CD4-positive, alpha-beta memory T cell (primary cell): Measurements from ENCODE around the gene HOMER2. TPM values are rescaled to one million over a fixed set of nuclear protein-coding genes. Genes with fewer than 3 reads are reported as not detected.

ENCODE experiments used
- CTCF ChIA-PET: fragments of 350-600 bp; sonication (Branson Sonifier 250); formaldehyde crosslinking; loops from one replicate; lab custom pipeline; 2021; ENCODE audit warnings: inconsistent platforms; ENCODE audit not compliant: partially characterized antibody; lab: Charles Lee
- POLR2A ChIA-PET: fragments of 350-600 bp; sonication (Branson Sonifier 250); formaldehyde crosslinking; loops from one replicate; lab custom pipeline; 2021; ENCODE audit not compliant: partially characterized antibody; lab: Charles Lee
- DNase-seq, 5 donors: peaks; one replicate each; pipeline versions ENCODE4 v3.0.0 to v3.0.0-alpha.2; 2020 to 2022; ENCODE audit warnings: mixed read lengths in 1 of 5
- H3K27ac ChIP-seq: one replicate; pipeline ENCODE4 v1.7.0; 2013; ENCODE audit warnings: low read depth, low read length
- H3K27me3 ChIP-seq: 2 replicates; pipeline ENCODE4 v1.7.0; 2013; ENCODE audit warnings: mild to moderate bottlenecking, low read length, moderate library complexity; ENCODE audit not compliant: insufficient read depth
- H3K36me3 ChIP-seq: 2 replicates; pipeline ENCODE4 v1.7.0; 2013; ENCODE audit warnings: mild to moderate bottlenecking, low read length, moderate library complexity; ENCODE audit not compliant: insufficient read depth
- H3K4me1 ChIP-seq: 2 replicates; pipeline ENCODE4 v1.7.0; 2013; ENCODE audit warnings: mild to moderate bottlenecking, low read length, moderate library complexity; ENCODE audit not compliant: insufficient read depth
- H3K4me3 ChIP-seq, 2 donors: one replicate each; pipeline ENCODE4 v1.7.0; 2013; ENCODE audit warnings: low read length in 2 of 2, mild to moderate bottlenecking in 1 of 2
- H3K9me3 ChIP-seq, 2 donors: one replicate each; pipeline ENCODE4 v1.7.0; 2013; ENCODE audit warnings: low read length in 2 of 2, control low read depth in 1 of 2; ENCODE audit not compliant: control insufficient read depth in 1 of 2
- H3K27ac Mint-ChIP-seq, 7 donors: one replicate each; pipeline ENCODE4 v1.8.0; 2020 to 2021; ENCODE audit warnings: mixed read lengths in 7 of 7, mild to moderate bottlenecking in 6 of 7, inconsistent platforms in 3 of 7, moderate library complexity in 3 of 7
- H3K27me3 Mint-ChIP-seq, 2 donors: one replicate each; pipeline ENCODE4 v1.8.0; 2020 to 2021; ENCODE audit warnings: mixed read lengths in 2 of 2
- H3K36me3 Mint-ChIP-seq, 2 donors: one replicate each; pipeline ENCODE4 v1.8.0; 2020 to 2021; ENCODE audit warnings: mixed read lengths in 2 of 2, inconsistent platforms in 1 of 2, mild to moderate bottlenecking in 1 of 2
- H3K4me1 Mint-ChIP-seq, 4 donors: one replicate each; pipeline ENCODE4 v1.8.0; 2020 to 2021; ENCODE audit warnings: mixed read lengths in 4 of 4, mild to moderate bottlenecking in 1 of 4
- H3K4me3 Mint-ChIP-seq, 8 donors: one replicate each; pipeline ENCODE4 v1.8.0; 2020 to 2021; ENCODE audit warnings: mixed read lengths in 8 of 8, mild to moderate bottlenecking in 7 of 8, moderate library complexity in 6 of 8, inconsistent platforms in 3 of 8
- H3K9me3 Mint-ChIP-seq, 8 donors: one replicate each; pipeline ENCODE4 v1.8.0; 2020 to 2021; ENCODE audit warnings: mixed read lengths in 8 of 8, mild to moderate bottlenecking in 5 of 8, inconsistent platforms in 3 of 8, moderate library complexity in 1 of 8
- intact Hi-C: fragments of 100-400 bp; cut with micrococcal nuclease; formaldehyde crosslinking; loops from one replicate; pipeline ENCODE4 v1.15.1; 2023
- polyA plus RNA-seq, 2 donors: library from polyadenylated mRNA; unstranded; fragments of 300-500 nt; fragmentation: Illumina TruSeq; gene quantifications; one replicate each; pipeline ENCODE4 v1.2.3, GENCODE V29; 2021
- total RNA-seq, 2 experiments: library from RNA; stranded (reverse); gene quantifications; one replicate each; pipeline ENCODE4 v1.2.3, GENCODE V29; 2021

Gene HOMER2
- total and polyA plus RNA-seq, 4 experiments from 2014 or later = 1.5 to 6.5 (median 6.1) TPM; not detected in 1

DNA sequence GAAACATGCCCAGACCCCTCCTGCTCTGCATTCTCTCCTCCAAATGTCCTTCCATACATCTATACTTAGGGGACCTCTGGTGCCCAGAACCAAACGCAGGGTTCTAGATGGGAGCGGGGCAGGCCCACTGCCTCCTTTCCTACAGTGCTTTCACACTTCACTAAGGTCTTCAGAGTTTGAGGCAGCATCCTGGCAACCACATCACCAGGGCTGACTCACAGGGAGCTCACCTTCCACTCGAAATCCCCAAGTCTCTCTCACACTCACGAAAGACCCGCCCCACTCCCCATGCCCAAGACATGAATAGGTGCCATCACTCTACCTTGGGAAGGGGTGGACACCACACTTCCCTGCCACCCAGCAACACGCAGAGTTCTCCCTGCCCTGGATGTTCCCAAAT, 18.9 kb downstream of the HOMER2 start:
- Histone ChIP-seq H3K27ac (no peak overlapping the region), H3K36me3 (no peaks in the 10 kb centered on the region), H3K4me3 (no peak overlapping the region), H3K9me3 (no peaks in the 10 kb centered on the region), H3K4me1 (no peaks in the 10 kb centered on the region), H3K27me3 (no peaks in the 10 kb centered on the region)
- intact Hi-C loops = no loop called here
- POLR2A ChIA-PET = no interaction called here
- peaks cover 0 to 3% of the 10 kb centered on the region in 2 donors for H3K27me3 Mint-ChIP-seq
- no peak overlapping the region for H3K4me3 Mint-ChIP-seq
- peaks cover 0 to 2% (median 0%) of the 10 kb centered on the region in 4 donors for H3K4me1 Mint-ChIP-seq
- H3K27ac Mint-ChIP-seq = peak overlapping the region in 1 of 7 donors; percentile 38
- no peak for DNase-seq
- H3K36me3 Mint-ChIP-seq = no peaks in the 10 kb centered on the region
- H3K9me3 Mint-ChIP-seq = no peaks in the 10 kb centered on the region
- CTCF ChIA-PET = no interaction called here

DNA sequence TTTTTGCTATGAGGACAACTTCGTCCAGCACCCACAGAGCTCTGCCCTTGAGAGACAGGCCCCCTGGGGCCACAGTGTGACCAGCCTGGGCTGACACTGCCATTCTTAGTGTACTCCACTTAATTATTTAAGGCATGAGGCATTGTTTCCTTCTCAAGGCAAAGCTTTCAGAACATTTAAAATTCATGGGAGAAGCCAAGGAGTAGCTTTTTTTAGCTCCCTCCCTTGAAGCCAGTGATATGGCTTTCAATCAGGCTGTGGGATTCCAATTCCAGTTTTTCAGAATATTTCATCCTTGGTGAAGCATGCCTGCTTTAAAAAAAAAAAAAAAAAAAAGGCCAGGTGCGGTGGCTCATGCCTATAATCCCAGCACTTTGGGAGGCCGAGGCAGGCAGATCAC, 21.3 kb downstream of the HOMER2 start:
- H3K27ac ChIP-seq = no peak overlapping the region
- intact Hi-C loops = no loop called here
- Mint-ChIP-seq H3K36me3 (no peaks in the 10 kb centered on the region), H3K4me3 (no peak overlapping the region), H3K4me1 (peaks cover 0 to 2% (median 0%) of the 10 kb centered on the region in 4 donors), H3K9me3 (no peaks in the 10 kb centered on the region), H3K27me3 (peaks cover 0 to 2% of the 10 kb centered on the region in 2 donors), H3K27ac (no peak overlapping the region)
- H3K36me3 ChIP-seq = no peaks in the 10 kb centered on the region
- H3K27me3 ChIP-seq = no peaks in the 10 kb centered on the region
- H3K4me3 ChIP-seq = no peak overlapping the region
- H3K9me3 ChIP-seq = no peaks in the 10 kb centered on the region
- CTCF ChIA-PET = no interaction called here
- POLR2A ChIA-PET = no interaction called here
- no peaks in the 10 kb centered on the region for H3K4me1 ChIP-seq
- DNase-seq = no peak

DNA sequence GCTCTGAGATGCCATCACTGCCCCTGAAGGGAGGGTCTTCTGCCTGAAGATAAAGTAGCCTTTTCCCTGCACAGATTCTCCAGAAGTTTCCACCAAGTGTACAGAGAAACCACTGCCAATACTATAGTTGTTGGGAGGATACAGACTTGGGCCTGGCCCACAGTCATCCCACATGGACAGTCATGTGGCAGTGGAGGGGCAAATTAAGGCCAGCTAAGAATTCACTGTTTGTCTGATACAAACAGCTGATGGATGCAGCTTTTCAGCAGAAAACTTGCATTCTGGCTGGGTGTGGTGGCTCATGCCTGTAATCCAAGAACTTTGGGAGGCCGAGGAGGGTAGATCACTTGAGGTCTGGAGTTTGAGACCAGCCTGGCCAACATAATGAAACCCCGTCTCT, 22.1 kb downstream of the HOMER2 start:
- Mint-ChIP-seq H3K27ac (peak overlapping the region in 1 of 7 donors; percentile 14), H3K27me3 (peaks cover 0 to 2% of the 10 kb centered on the region in 2 donors), H3K4me3 (no peak overlapping the region), H3K4me1 (peaks cover 0 to 2% (median 0%) of the 10 kb centered on the region in 4 donors), H3K36me3 (no peaks in the 10 kb centered on the region), H3K9me3 (no peaks in the 10 kb centered on the region)
- H3K4me3 ChIP-seq = no peak overlapping the region
- H3K27ac ChIP-seq = no peak overlapping the region
- DNase-seq = no peak
- no peaks in the 10 kb centered on the region for H3K9me3 ChIP-seq
- CTCF ChIA-PET = no interaction called here
- H3K27me3 ChIP-seq = no peaks in the 10 kb centered on the region
- no peaks in the 10 kb centered on the region for H3K36me3 ChIP-seq
- H3K4me1 ChIP-seq = no peaks in the 10 kb centered on the region
- POLR2A ChIA-PET = no interaction called here
- intact Hi-C loops = no loop called here

DNA sequence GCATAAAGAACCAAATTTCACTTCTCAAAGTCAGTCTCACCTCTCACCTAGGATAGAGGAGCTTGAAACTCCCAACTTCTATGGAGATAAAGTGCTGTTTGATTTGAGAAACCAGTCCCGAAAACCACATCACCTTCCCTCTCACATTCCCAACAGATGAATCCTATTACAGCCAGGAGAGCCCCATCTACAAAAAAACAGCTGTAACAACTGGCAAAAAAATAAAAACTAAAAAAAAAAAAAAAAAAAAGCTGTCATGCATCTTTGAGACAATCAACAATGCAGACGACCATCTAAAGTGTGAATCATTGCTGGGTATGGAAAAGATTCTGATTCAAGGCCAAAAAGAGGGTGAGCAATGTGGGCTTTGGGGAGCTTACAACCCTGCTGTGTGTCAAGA, 23.8 kb downstream of the HOMER2 start:
- Mint-ChIP-seq H3K36me3 (no peaks in the 10 kb centered on the region), H3K4me3 (no peak overlapping the region), H3K27me3 (peaks cover 0 to 7% of the 10 kb centered on the region in 2 donors), H3K9me3 (peaks cover 0 to under 1% (median 0%) of the 10 kb centered on the region in 8 donors), H3K27ac (no peak overlapping the region), H3K4me1 (no peaks in the 10 kb centered on the region)
- H3K4me1 ChIP-seq = no peaks in the 10 kb centered on the region
- no peaks in the 10 kb centered on the region for H3K27me3 ChIP-seq
- ChIA-PET POLR2A (no interaction called here), CTCF (no interaction called here)
- intact Hi-C loops = no loop called here
- no peak overlapping the region for H3K4me3 ChIP-seq
- DNase-seq = no peak
- no peaks in the 10 kb centered on the region for H3K36me3 ChIP-seq
- no peak overlapping the region for H3K27ac ChIP-seq
- H3K9me3 ChIP-seq = no peaks in the 10 kb centered on the region

DNA sequence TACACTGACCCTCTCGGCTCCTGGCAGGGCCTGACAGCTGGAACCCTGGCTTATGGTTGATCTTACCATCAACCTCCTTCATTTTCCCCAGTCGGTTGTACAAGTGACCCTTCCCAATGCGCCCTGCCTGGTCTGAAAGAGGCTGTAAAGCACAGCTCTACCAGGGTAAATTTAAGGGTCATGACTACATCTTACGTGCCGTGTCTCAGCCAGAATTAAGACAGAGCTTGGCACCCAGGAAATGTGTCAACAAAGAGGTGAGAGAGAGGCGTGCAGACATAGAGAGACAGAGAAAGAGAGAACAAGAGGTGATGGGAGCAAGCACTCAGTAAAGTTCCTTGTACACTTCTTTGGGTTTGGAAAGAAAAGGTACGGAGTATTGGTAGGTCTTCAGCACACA, 28.8 kb downstream of the HOMER2 start:
- Histone ChIP-seq H3K4me3 (no peak overlapping the region), H3K36me3 (no peaks in the 10 kb centered on the region), H3K4me1 (no peaks in the 10 kb centered on the region), H3K27ac (no peak overlapping the region), H3K9me3 (no peaks in the 10 kb centered on the region), H3K27me3 (no peaks in the 10 kb centered on the region)
- H3K27ac Mint-ChIP-seq = no peak overlapping the region
- no peaks in the 10 kb centered on the region for H3K36me3 Mint-ChIP-seq
- H3K27me3 Mint-ChIP-seq = peaks cover 2 to 16% of the 10 kb centered on the region in 2 donors
- no peaks in the 10 kb centered on the region for H3K4me1 Mint-ChIP-seq
- intact Hi-C loops = no loop called here
- ChIA-PET POLR2A (no interaction called here), CTCF (no interaction called here)
- H3K9me3 Mint-ChIP-seq = peaks cover 0 to 1% (median 0%) of the 10 kb centered on the region in 8 donors
- H3K4me3 Mint-ChIP-seq = no peak overlapping the region
- no peak for DNase-seq

DNA sequence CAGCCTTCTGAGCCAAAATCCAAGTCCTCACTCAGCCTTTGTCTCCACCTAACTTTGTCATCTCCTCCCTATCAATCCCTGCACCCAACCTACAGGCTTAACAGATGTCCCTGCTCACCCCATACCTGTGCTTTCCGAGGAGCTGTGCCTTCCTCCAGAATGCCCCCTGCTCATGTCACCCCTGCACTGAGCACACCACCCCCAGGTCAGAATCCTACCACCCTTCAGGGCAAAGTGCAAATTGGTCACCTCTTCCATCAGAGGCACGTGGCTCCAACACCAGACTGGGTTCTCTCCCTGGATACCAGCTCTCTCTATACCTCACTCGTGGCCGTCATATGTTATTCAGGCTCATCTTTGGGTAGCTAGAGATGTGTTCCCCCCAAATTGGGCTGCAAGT, 29.8 kb downstream of the HOMER2 start:
- POLR2A ChIA-PET = no interaction called here
- Histone ChIP-seq H3K4me3 (no peak overlapping the region), H3K4me1 (no peaks in the 10 kb centered on the region), H3K27me3 (no peaks in the 10 kb centered on the region), H3K27ac (no peak overlapping the region), H3K9me3 (no peaks in the 10 kb centered on the region), H3K36me3 (no peaks in the 10 kb centered on the region)
- intact Hi-C loops = no loop called here
- Mint-ChIP-seq H3K27me3 (peaks cover 2 to 16% of the 10 kb centered on the region in 2 donors), H3K4me3 (no peak overlapping the region), H3K27ac (no peak overlapping the region), H3K4me1 (no peaks in the 10 kb centered on the region), H3K36me3 (no peaks in the 10 kb centered on the region), H3K9me3 (peaks cover 0 to 1% (median 0%) of the 10 kb centered on the region in 8 donors)
- CTCF ChIA-PET = no interaction called here
- DNase-seq = no peak

DNA sequence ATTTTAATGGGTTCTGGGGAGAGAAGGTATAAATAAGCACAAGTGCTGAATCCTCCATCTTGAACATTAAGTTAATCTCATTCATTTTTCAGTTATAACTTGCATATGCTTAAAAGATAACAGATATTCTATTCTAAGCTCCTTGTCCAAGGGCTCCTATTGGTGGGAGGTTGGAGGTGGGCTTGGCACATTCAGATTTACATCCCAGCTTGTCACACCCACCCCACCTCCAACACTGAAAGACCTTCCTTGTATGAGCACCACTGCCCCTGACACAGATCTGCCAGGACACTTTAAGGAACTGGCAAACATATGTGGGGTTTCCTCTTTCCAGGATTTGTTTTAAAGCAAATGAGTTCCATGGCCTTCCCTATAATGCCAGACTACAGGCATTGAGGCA, 30.6 kb downstream of the HOMER2 start:
- ChIA-PET CTCF (no interaction called here), POLR2A (no interaction called here)
- Mint-ChIP-seq H3K27me3 (peaks cover 2 to 14% of the 10 kb centered on the region in 2 donors), H3K4me3 (no peak overlapping the region), H3K4me1 (no peaks in the 10 kb centered on the region), H3K9me3 (peaks cover 0 to 1% (median 0%) of the 10 kb centered on the region in 8 donors), H3K36me3 (no peaks in the 10 kb centered on the region), H3K27ac (no peak overlapping the region)
- no peak overlapping the region for H3K4me3 ChIP-seq
- H3K9me3 ChIP-seq = no peaks in the 10 kb centered on the region
- intact Hi-C loops = no loop called here
- H3K4me1 ChIP-seq = no peaks in the 10 kb centered on the region
- H3K36me3 ChIP-seq = no peaks in the 10 kb centered on the region
- no peak overlapping the region for H3K27ac ChIP-seq
- DNase-seq = no peak
- no peaks in the 10 kb centered on the region for H3K27me3 ChIP-seq

DNA sequence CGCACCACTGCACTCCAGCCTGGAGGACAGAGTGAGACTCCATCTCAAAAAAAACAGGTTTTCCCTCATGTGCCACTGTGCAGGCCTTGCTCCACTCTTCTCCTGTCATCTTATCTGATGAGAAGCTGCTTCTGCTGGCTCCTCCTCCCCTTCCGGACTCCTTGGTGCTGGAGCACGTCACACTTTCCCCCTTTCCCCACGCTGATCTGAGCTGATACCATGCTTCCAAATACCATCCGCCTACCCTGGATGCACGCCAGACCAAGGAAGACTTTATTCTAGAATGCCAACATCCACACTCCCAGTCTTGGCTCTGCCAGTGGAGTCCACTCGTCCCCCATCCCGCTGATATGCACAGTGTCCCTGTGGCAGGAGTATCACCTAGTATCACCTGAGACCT, 31.3 kb downstream of the HOMER2 start:
- Mint-ChIP-seq H3K4me3 (no peak overlapping the region), H3K9me3 (peaks cover 0 to 1% (median 0%) of the 10 kb centered on the region in 8 donors), H3K27me3 (peaks cover 2 to 13% of the 10 kb centered on the region in 2 donors), H3K4me1 (no peaks in the 10 kb centered on the region), H3K36me3 (no peaks in the 10 kb centered on the region), H3K27ac (no peak overlapping the region)
- intact Hi-C loops = no loop called here
- ChIA-PET CTCF (no interaction called here), POLR2A (no interaction called here)
- Histone ChIP-seq H3K27ac (no peak overlapping the region), H3K4me1 (no peaks in the 10 kb centered on the region), H3K27me3 (no peaks in the 10 kb centered on the region), H3K36me3 (no peaks in the 10 kb centered on the region), H3K4me3 (no peak overlapping the region), H3K9me3 (no peaks in the 10 kb centered on the region)
- DNase-seq = no peak
